Neural cell (in vitro differentiated cells): Measurements from ENCODE around the gene TLX3. TPM values are rescaled to one million over a fixed set of nuclear protein-coding genes. Genes with fewer than 3 reads are reported as not detected.

Experiments
- H2AFZ ChIP-seq: fragments of 200-600, 300-800 bp; sonication (generic), shearing (Covaris generic); 2 replicates; pipeline ENCODE4 v1.6.0; 2014; ENCODE audit warnings: low read depth, mild to moderate bottlenecking, antibody characterized with exemption, low read length, moderate library complexity
- H3F3A ChIP-seq: fragments of 200-600 bp; shearing (Covaris generic); 2 replicates; pipeline ENCODE4 v1.6.1; 2016; ENCODE audit warnings: mild to moderate bottlenecking, moderate library complexity, mixed read lengths, antibody characterized with exemption, low read length; ENCODE audit not compliant: insufficient read depth, poor library complexity, severe bottlenecking
- H3K27ac ChIP-seq: fragments of 200-600, 300-800 bp; sonication (generic), shearing (Covaris generic); 2 replicates; pipeline ENCODE4 v1.5.1; 2014; ENCODE audit warnings: mild to moderate bottlenecking, low read length, moderate library complexity
- H3K27me3 ChIP-seq: fragments of 300-800, 200-600 bp; sonication (generic), shearing (Covaris generic); 2 replicates; pipeline ENCODE4 v1.6.0; 2014; ENCODE audit warnings: mild to moderate bottlenecking, low read depth, low read length, moderate library complexity; ENCODE audit not compliant: insufficient read depth
- H3K36me3 ChIP-seq: fragments of 300-800, 200-600 bp; sonication (generic), shearing (Covaris generic); 2 replicates; pipeline ENCODE4 v1.5.1; 2014; ENCODE audit warnings: mild to moderate bottlenecking, antibody characterized with exemption, low read length, moderate library complexity; ENCODE audit not compliant: insufficient read depth
- H3K4me2 ChIP-seq: fragments of 300-800, 200-600 bp; sonication (generic), shearing (Covaris generic); 2 replicates; pipeline ENCODE4 v1.6.0; 2014; ENCODE audit warnings: mild to moderate bottlenecking, low read length
- H3K4me3 ChIP-seq: fragments of 300-800, 200-600 bp; sonication (generic), shearing (Covaris generic); 2 replicates; pipeline ENCODE4 v1.5.1; 2014; ENCODE audit warnings: mild to moderate bottlenecking, low read length, moderate library complexity
- H3K79me2 ChIP-seq: fragments of 200-600 bp; shearing (Covaris generic); replicated peaks from 2 replicates; pipeline ENCODE4 v1.6.0; 2014; ENCODE audit warnings: mild to moderate bottlenecking, low read length, moderate library complexity; ENCODE audit not compliant: insufficient read depth
- H3K9ac ChIP-seq: fragments of 300-800, 200-600 bp; sonication (generic), shearing (Covaris generic); 2 replicates; pipeline ENCODE4 v1.6.1; 2016; ENCODE audit warnings: mild to moderate bottlenecking, low read length, mixed read lengths
- H3K9me2 ChIP-seq: fragments of 200-600 bp; shearing (Covaris generic); 2 replicates; pipeline ENCODE4 v1.6.1; 2016; ENCODE audit warnings: mild to moderate bottlenecking, low read length, mixed read lengths; ENCODE audit not compliant: insufficient read depth
- H3K9me3 ChIP-seq: fragments of 200-600, 300-800 bp; sonication (generic), shearing (Covaris generic); 2 replicates; pipeline ENCODE4 v1.6.1; 2016; ENCODE audit warnings: mild to moderate bottlenecking, mixed run types, low read length, moderate library complexity, mixed read lengths
- H4K20me1 ChIP-seq: fragments of 200-600 bp; shearing (Covaris generic); 2 replicates; pipeline ENCODE4 v1.6.1; 2016; ENCODE audit warnings: mild to moderate bottlenecking, mixed run types; ENCODE audit not compliant: insufficient read depth
- EP300 ChIP-seq: fragments of 450-650 bp; conservative IDR thresholded peaks from 2 replicates; pipeline ENCODE4 v1.6.1; 2014; ENCODE audit warnings: antibody characterized with exemption, mild to moderate bottlenecking, moderate library complexity; ENCODE audit not compliant: poor library complexity, severe bottlenecking
- EZH2 ChIP-seq: fragments of 200-600, 300-800 bp; shearing (Covaris generic), sonication (generic); IDR thresholded peaks from 2 replicates; pipeline ENCODE4 v1.6.1; 2014; ENCODE audit warnings: antibody characterized with exemption, low read length, borderline replicate concordance, mild to moderate bottlenecking; ENCODE audit not compliant: insufficient read depth, poor library complexity, severe bottlenecking
- MXI1 ChIP-seq: fragments of 450-650 bp; conservative IDR thresholded peaks from 2 replicates; pipeline ENCODE4 v1.6.1; 2014; ENCODE audit warnings: antibody characterized with exemption, mild to moderate bottlenecking; ENCODE audit not compliant: poor library complexity, severe bottlenecking
- POLR2AphosphoS5 ChIP-seq: IDR thresholded peaks from 2 replicates; pipeline ENCODE4 v1.6.1; 2012
- RAD21 ChIP-seq: fragments of 450-650 bp; conservative IDR thresholded peaks from 2 replicates; pipeline ENCODE4 v1.6.1; 2014; ENCODE audit warnings: antibody characterized with exemption, mild to moderate bottlenecking, moderate library complexity
- SMC3 ChIP-seq: fragments of 450-650 bp; conservative IDR thresholded peaks from 2 replicates; pipeline ENCODE4 v1.6.1; 2014; ENCODE audit warnings: antibody characterized with exemption, mild to moderate bottlenecking, moderate library complexity; ENCODE audit not compliant: poor library complexity
- TAF1 ChIP-seq: IDR thresholded peaks from 2 replicates; pipeline ENCODE4 v1.6.1; 2012; ENCODE audit warnings: low read depth
- polyA plus RNA-seq: library from polyadenylated mRNA; depleted of rRNA; stranded (reverse); fragments of >200 nt; gene quantifications from 2 replicates; pipeline ENCODE4 v1.2.3, GENCODE V29; 2014
- TF ChIP-seq, protein P1 (sequence below): fragments of 450-650 bp; IDR thresholded peaks from 2 replicates; pipeline ENCODE4 v1.5.1; 2014; ENCODE audit warnings: antibody characterized with exemption, mild to moderate bottlenecking, moderate library complexity; ENCODE audit not compliant: poor library complexity, severe bottlenecking
- TF ChIP-seq, protein P2 (sequence below): IDR thresholded peaks from 2 replicates; pipeline ENCODE4 v1.6.1; 2012; ENCODE audit warnings: borderline replicate concordance

TLX3 gene
- polyA plus RNA-seq, 1 donor from 2014 or later: not detected

GRCh38 chr5:171318026-171318425 lies 9.0 kb downstream of the TLX3 start:
- H3K27ac ChIP-seq: no peak overlapping the region
- H3K79me2 ChIP-seq: no peaks in the 10 kb centered on the region
- no peaks in the 10 kb centered on the region for H3K36me3 ChIP-seq
- H3K9me2 ChIP-seq: no peaks in the 10 kb centered on the region
- no peaks in the 10 kb centered on the region for H3K9me3 ChIP-seq
- no peak overlapping the region for H3K9ac ChIP-seq
- no peaks in the 10 kb centered on the region for H4K20me1 ChIP-seq
- H3F3A ChIP-seq: no peaks in the 10 kb centered on the region
- no peak overlapping the region for H3K4me3 ChIP-seq
- TF ChIP-seq SMC3 (no peak), POLR2AphosphoS5 (no peak), TAF1 (no peak), EP300 (no peak), RAD21 (no peak), MXI1 (no peak), EZH2 (no peak)
- TF ChIP-seq, protein P1, sequence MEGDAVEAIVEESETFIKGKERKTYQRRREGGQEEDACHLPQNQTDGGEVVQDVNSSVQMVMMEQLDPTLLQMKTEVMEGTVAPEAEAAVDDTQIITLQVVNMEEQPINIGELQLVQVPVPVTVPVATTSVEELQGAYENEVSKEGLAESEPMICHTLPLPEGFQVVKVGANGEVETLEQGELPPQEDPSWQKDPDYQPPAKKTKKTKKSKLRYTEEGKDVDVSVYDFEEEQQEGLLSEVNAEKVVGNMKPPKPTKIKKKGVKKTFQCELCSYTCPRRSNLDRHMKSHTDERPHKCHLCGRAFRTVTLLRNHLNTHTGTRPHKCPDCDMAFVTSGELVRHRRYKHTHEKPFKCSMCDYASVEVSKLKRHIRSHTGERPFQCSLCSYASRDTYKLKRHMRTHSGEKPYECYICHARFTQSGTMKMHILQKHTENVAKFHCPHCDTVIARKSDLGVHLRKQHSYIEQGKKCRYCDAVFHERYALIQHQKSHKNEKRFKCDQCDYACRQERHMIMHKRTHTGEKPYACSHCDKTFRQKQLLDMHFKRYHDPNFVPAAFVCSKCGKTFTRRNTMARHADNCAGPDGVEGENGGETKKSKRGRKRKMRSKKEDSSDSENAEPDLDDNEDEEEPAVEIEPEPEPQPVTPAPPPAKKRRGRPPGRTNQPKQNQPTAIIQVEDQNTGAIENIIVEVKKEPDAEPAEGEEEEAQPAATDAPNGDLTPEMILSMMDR: no peak
- TF ChIP-seq, protein P2, sequence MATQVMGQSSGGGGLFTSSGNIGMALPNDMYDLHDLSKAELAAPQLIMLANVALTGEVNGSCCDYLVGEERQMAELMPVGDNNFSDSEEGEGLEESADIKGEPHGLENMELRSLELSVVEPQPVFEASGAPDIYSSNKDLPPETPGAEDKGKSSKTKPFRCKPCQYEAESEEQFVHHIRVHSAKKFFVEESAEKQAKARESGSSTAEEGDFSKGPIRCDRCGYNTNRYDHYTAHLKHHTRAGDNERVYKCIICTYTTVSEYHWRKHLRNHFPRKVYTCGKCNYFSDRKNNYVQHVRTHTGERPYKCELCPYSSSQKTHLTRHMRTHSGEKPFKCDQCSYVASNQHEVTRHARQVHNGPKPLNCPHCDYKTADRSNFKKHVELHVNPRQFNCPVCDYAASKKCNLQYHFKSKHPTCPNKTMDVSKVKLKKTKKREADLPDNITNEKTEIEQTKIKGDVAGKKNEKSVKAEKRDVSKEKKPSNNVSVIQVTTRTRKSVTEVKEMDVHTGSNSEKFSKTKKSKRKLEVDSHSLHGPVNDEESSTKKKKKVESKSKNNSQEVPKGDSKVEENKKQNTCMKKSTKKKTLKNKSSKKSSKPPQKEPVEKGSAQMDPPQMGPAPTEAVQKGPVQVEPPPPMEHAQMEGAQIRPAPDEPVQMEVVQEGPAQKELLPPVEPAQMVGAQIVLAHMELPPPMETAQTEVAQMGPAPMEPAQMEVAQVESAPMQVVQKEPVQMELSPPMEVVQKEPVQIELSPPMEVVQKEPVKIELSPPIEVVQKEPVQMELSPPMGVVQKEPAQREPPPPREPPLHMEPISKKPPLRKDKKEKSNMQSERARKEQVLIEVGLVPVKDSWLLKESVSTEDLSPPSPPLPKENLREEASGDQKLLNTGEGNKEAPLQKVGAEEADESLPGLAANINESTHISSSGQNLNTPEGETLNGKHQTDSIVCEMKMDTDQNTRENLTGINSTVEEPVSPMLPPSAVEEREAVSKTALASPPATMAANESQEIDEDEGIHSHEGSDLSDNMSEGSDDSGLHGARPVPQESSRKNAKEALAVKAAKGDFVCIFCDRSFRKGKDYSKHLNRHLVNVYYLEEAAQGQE: no peak
- H3K27me3 ChIP-seq: peaks cover 94% of the 10 kb centered on the region
- H3K4me2 ChIP-seq: no peak overlapping the region
- no peak overlapping the region for H2AFZ ChIP-seq

DNA sequence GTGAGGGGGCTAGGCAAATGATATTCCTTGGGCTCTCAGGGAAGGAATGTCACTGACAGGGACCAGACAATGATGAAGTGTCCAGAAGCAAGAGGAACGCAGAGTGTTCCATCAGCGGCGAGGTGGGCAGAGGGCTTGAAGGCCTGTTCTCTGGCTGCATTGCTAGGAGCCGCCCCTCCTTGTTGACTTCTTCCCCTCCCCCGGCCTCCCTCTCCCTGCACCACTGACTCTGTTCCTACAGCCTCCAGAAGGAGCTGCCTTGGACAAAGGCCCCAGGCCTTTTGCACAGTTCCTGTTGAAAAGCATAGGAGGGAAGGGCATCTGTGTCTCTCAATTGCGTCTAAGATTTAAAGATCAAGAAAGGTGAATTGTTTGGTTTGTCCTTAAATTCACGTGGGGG lies 12.4 kb downstream of the TLX3 start:
- H3K9me2 ChIP-seq: no peaks in the 10 kb centered on the region
- H3K9ac ChIP-seq: no peak overlapping the region
- peaks cover 74% of the 10 kb centered on the region for H3K27me3 ChIP-seq
- H3K79me2 ChIP-seq: no peaks in the 10 kb centered on the region
- H4K20me1 ChIP-seq: no peaks in the 10 kb centered on the region
- no peaks in the 10 kb centered on the region for H3K36me3 ChIP-seq
- H3K4me3 ChIP-seq: no peak overlapping the region
- H3K9me3 ChIP-seq: no peaks in the 10 kb centered on the region
- H2AFZ ChIP-seq: no peak overlapping the region
- H3K4me2 ChIP-seq: no peak overlapping the region
- H3K27ac ChIP-seq: no peak overlapping the region
- TF ChIP-seq EP300: no peak
- TF ChIP-seq EZH2: no peak
- no peak for TF ChIP-seq SMC3
- TF ChIP-seq MXI1: no peak
- TF ChIP-seq, protein P1: no peak
- TF ChIP-seq TAF1: no peak
- TF ChIP-seq POLR2AphosphoS5: no peak
- TF ChIP-seq, protein P2: no peak
- no peak for TF ChIP-seq RAD21
- no peaks in the 10 kb centered on the region for H3F3A ChIP-seq
